NCI-H128 (cell line): ENCODE results near the gene POPDC2.

Source experiments
- DNase-seq: peaks from one replicate; lab custom pipeline; 2025; ENCODE audit not compliant: unreplicated experiment; lab: John Stamatoyannopoulos, UW

POPDC2 gene

DNA sequence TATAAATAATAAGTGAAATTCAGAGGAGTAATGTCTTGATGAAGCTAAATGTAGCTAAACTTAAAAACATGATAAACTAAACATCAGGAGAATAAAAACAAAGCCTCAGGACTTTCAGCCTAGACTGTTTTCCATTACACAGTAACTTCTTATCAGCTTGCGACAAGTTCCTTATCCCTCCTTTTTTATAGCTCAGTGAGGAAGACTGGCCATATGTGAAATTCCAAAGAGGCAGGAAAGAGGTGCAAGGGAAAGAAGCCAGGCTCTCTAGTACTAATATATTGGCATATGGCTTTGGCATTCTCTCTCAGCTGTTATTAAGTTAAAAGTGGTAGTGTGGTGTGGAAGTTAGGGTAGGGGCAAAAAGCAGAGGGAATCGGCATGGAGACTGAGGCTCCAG is 12.4 kb upstream of the POPDC2 start:
- DNase-seq: no peak

GRCh38 chr3:119669906-119670570 is 9.6 kb upstream of the POPDC2 start:
- DNase-seq: no peak

DNA sequence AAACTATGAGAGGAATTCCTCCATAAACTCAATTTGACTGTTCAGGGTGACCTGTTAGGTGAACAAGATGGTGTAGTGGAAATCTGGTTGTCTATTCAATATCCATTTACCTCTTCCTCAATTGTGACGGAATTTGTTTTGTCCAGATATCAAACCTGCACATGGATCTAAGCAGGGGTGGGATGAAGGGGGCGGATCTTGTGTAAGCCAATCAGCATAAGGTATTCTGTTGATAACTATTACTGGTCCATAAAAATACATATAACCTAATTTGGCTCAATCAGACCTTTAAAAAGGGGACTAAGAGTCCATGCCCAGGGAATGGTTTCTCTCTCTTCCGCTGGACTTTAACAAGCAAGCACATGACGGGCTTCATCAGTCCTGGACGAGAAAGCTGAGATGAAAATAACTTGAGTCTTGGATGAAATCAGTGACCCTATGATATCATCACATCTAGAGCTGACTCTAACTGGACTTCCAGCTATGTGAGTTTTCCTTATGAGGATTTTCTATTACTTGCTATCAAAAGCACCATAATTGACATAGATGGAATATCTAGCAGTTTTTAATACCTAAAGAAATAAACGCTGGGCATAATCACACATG is 5.7 kb upstream of the POPDC2 start:
- DNase-seq: no peak

DNA sequence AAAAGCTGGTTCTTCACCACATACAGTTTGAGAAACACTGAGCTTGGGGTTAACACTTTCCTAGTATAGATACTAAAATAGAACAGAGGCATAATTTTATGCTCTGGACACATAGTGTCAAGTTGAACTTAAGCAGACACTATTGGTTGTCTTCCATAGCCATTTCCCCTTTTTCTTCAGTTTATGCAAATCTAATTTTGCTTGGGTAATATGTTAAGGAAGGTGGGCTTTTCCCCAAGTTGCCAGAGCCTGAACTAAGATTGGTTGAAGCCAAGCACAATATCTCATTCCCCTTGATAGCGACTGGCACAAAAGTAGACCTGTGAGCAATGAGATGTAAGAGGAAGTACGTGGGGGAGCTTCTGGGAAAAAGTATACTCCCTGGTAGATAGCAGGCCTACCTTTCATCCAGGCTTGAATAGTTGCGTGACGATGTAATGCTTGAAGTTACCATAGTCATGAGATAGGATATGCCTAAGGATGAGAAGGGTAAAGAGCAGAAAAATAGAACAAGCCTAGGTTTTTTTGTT is 4.5 kb upstream of the POPDC2 start:
- no peak for DNase-seq

- no peak for DNase-seq
Measured at GRCh38 chr3:119664370-119664769, 4.0 kb upstream of the POPDC2 start.

DNA sequence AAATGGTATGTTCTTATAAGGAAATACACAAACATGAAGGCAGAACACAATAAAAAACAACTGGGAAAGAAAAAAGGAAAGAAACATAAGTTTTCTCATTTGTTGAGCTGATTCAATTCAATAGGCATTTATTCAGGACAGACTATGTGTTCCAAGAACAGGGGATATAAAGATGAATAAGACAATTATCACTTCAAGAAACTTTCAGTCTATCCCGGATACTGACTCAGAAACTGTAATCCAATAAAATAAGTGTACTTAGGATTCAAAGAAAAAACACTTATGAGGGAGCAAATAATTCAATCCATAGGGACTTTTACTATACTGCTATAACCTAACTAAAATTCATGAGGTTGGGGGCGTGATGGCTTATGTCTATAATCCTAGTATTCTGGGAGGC is 3.5 kb upstream of the POPDC2 start:
- DNase-seq: no peak

DNA sequence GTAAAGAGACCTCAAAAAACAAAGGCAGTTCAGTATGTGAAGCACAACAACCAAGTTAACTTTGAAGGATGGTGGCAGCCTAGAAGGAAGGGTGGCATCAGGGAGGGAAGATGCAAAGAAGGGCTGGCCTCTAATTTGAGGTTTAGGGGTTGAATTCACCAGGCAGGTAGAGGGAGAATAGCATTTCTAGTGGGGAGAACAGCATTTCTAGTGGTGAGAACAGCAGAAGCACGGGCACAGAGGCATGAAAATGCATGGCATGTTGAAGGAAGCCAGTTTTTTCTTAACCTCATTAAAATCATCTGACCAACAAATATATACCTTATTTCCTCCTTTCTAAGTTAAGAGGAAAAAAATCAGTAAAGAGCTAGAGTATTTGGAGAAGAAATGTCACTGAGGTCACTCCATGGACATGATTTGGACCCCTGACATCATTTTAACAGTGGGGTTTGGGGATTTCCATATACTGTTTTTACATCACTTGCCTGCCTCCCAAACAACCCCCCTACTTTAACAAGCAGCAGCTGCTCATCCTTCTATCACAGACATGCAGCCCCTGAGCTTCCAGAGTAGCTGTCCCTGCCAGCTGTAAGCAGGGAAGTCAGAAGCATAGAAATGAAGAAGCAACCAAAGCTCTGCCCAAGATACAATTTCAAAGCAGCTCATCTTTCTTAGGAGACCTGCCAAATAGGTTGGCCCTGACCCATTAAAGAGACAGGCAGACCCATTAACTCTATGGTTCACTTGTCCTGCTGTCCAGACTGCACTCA is 2.4 kb upstream of the POPDC2 start:
- no peak for DNase-seq

GRCh38 chr3:119659606-119660291 is 640 bp downstream of the POPDC2 start:
- no peak for DNase-seq

DNA sequence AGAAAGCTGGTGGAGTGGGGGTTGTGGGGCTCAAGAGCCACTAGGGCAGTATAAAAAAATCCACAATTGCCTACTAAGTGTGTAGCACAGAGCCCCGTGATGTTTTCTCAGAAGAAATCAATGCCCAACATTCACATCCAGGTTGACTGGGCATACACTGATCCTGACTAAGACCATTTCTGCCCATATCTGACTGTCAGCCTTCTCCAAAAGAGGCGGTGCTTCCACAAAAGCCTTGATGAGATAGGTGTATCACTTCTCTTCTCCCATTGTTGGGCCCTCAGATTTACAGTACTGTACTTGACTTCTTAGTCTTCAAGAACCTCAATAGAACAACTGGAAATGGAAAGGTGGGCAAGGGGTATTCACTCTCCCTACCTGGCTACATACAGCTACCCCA is 1.4 kb downstream of the POPDC2 start:
- no peak for DNase-seq

DNA sequence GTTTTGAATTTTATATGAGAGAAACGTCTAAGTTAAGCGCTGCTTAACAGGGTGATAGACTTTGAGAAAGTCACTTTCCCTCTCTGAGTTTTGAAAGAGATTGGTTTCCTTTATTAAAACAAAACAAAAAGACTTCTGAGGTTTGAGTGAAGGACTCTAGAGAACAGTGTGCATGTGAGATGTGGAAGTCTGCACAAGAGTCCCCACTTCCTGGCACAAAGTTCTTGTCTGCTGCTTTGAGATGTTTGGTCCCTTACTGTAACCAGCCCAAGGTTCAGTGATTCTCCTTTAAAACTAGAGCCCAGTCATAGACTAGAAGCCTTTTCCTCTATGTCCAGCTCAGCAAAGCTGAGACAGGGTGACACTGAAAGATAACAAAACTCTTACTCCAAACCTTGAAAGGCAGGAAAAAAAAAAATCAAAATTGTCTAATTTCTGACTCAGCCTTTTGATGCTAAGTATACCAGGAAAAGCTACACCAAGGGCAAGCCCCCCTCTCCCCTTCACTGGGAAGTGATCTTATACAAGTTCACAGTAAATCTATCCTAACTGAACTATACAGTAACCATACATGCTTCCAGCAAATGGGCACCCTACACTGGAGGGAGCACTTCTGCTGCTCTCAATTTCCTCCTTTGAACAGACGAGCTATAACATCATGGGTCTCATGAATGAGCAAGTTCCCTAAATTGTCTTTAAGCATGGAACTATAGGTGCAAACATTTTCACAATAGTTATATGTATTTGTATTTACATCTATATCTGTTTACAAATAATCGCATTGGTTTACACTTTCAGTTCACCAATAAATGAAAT is 2.3 kb downstream of the POPDC2 start:
- DNase-seq: no peak

DNA sequence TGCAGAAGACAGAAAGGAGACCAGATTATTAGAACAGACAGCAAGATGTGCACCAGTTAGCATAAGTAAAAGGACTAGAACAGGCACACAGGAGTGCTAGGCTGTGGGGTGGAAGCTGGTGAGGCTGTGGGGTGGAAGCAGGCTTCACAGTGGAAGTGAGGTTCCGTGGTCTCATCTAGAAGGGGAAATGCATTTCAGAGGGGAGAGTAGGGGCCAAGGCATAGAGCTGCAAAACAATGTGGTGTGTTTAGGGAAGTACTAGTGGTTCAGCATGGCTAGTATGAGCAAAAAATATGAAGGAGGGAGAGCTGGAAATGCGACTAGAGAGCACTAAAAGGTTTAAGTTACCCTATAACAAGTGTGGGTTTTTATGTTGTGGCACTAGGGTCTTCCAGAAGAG is 6.5 kb downstream of the POPDC2 start:
- no peak for DNase-seq

- DNase-seq: no peak
Measured at GRCh38 chr3:119652306-119653033, 7.9 kb downstream of the POPDC2 start.

DNA sequence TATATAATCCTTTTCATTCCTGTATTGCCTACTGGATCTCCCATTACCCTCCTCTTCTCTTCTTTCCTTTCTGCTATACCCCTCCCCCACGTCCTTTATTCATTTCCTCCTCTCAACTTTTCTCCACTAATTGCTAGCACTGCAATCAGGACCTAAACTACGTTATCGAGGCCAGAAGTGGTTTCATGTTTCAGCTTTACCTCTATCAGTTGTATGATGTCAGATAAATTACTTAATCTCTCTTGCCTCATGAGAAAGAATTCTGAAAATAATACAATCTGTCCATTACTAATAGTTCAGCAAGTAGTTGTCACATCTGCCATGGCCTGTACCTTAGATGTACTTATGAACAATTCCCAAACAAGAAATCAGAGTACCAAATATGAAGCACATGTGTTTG is 10.6 kb downstream of the POPDC2 start:
- no peak for DNase-seq

DNA sequence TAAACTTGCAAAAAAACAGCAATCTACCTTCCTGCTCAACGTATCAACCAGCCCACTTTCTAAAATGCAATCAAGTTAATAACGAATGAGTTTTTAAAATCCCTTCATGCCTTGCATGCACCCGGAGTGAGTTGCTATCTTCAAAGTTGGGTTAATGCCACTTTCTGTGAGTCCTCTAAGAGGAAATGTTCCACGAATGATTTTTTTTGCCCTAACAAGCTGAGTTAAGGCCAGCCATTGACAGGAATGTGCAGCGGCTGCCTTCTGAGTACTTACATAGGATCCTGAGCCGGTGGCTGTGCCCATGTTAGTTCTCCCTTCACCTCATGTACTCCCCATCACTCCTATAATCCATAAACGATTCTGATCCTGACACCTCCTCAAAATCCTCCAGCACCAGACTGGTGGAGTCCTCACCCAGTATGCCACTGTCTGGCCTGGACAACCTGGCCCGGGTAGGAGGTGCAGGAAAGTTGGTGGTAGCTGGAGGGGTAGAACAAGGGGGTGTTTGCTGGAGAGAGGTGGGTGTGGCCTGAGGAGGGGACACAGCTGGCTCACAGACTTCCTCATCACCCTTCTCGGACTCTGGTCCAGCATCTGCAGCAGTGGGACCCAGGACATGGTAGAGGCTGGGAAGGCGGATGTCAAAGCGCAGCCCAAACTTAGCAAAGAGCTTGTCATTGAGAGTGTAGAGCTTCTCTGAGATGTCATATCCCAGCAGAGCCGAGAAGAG is 12.4 kb downstream of the POPDC2 start:
- DNase-seq: no peak

GRCh38 chr3:119647171-119647570 is 13.2 kb downstream of the POPDC2 start:
- DNase-seq: no peak

DNA sequence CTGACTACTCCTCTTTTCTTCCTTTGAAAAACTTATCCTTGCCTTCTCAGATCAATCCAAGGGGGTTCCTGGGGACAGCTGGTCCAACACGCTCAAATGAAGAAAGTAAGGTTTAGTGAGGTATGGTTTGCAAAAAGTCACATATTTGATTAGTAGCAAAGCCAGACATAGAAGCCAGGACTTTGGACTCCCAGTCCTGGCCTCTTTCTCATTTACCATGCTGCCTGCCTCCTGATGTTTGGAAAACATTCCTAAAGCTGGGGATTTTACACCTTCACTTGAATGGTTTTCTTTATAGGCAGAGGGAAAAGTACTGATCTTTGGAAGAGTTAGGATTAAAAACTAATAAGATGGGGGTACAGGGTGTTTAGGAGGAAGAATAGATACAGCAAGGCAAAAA is 14.6 kb downstream of the POPDC2 start:
- DNase-seq: no peak

DNA sequence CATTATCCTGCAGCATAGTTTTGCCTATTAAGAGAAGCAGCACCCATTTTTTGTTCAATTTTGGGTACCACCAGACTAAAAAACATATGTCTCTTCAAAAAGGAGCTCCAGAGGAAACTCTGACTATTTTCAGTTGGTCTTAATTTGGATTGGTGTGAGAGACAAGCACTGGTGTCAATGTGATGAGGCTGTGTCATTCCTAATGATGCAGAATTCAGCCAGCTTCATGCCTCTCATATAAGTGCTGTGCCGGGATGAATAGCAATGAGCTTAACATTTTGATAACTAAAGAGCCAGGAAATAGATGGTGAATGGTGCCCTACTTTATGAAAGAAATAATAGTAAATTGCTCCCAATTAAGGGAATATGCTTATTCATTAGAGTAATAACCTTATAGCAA is 15.9 kb downstream of the POPDC2 start:
- no peak for DNase-seq

DNA sequence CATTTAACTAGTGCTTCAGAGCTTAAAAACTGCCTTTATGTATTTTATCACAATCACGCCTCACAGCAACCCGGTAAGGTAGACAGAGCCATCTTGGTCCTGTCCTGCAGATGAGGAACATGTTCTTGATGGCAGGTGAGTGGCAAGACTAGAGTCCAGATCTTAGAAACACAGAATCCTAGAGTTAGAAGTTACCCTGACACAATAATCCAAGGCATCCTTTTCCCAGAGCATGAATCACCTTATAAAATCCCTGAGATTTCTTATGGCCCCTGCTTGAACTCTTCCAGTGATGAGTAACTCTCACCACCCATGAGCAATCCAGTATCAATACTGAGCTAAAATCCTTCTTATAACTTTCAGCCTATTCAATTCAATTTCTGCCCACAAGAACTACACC is 16.9 kb downstream of the POPDC2 start:
- no peak for DNase-seq

DNA sequence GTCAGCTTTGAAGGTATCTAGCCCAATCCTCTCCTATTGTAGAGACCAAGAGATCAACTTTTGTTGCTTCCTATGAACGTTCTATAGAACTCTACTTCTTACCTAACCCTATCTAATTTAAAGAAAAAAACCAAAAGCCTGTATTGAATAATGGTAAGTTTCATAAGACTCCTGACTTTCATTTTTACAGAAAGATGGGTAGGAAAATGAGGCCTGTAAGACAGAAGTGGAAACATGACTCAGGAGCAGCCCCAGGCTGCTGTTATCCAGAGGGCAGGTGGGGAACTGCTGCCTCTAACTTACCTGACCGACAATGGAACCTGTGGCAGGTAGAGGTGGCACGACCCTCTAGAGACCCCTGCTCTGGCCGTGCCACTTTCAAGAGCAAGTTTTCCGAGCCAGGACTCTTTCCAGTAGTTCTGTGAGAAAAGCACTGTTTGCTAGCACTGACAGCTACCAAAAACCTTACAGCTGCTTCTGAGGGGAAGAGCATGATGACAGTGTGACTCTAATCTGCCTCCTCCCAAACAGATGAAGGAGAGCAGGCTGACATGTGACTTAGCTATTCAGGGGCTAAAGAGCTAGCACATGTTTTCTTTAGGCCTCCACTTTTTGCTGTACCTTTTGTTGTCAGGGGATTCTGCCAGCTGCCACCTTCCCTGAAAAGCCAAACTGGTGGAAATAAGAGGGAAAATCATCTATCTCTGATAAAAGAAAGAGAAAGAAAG is 17.5 kb downstream of the POPDC2 start:
- no peak for DNase-seq
